Mucosa of descending colon (tissue), 3 donors: ENCODE results near the gene ACYP2. TPM values are rescaled to one million over a fixed set of nuclear protein-coding genes. Genes with fewer than 3 reads are reported as not detected.
A peak's percentile ranks its signal among the peaks of the same experiment; 100 is the strongest.

Experiments
- ATAC-seq: fragments of 200-7000 bp; cut with Tn5 transposase; one replicate; pipeline ENCODE4 v1.9.1; 2020; ENCODE audit warnings: mild to moderate bottlenecking, moderate library complexity
- DNase-seq, 3 donors: peaks; one replicate each; pipeline ENCODE4 v3.0.0-alpha.2; 2020
- H3K36me3 ChIP-seq: fragments of 200-600 bp; one replicate; pipeline ENCODE4 v1.8.0; 2021; ENCODE audit warnings: low read depth, mild to moderate bottlenecking
- H3K4me1 ChIP-seq: fragments of 200-600 bp; one replicate; pipeline ENCODE4 v1.8.0; 2021; ENCODE audit warnings: low read depth, mild to moderate bottlenecking
- H3K4me3 ChIP-seq: fragments of 200-600 bp; one replicate; pipeline ENCODE4 v1.8.0; 2021; ENCODE audit warnings: mild to moderate bottlenecking
- H3K9me3 ChIP-seq: fragments of 200-600 bp; one replicate; pipeline ENCODE4 v1.8.0; 2021; ENCODE audit warnings: mild to moderate bottlenecking
- intact Hi-C, 2 donors: fragments of 100-400 bp; cut with DNase I in 1 of 2; cut with micrococcal nuclease in 1 of 2; formaldehyde crosslinking; loops; one replicate each; pipeline versions ENCODE4 v1.11.0 to v1.11.1; 2022; cut with DNase I, micrococcal nuclease
- total RNA-seq, 3 donors: library from RNA; stranded (reverse); fragmentation: NEBNext Ultra II Directional in 2 of 3; extraction: Animal tissue kit (Norgen Biotek cat#: 25700) in 2 of 3; gene quantifications; one replicate each; pipeline versions ENCODE4 v1.2.1 to v1.2.4, GENCODE V29; 2021 to 2023
- TF ChIP-seq, protein P1 (sequence below): fragments of 200-600 bp; IDR thresholded peaks from one replicate; pipeline ENCODE4 v1.8.0; 2022; ENCODE audit warnings: antibody characterized with exemption, mild to moderate bottlenecking
- donor health status: DM: no; HTN: no; CAD: no; lungs with moderate emphysema.
- donor health status: DM: no; HTN: no; CAD: no.
- donor health status: DM: no; HTN: yes; CAD: no.

Gene ACYP2
- total RNA-seq, 3 donors from 2014 or later: 10.7 to 17.8 (median 13.8) TPM

DNA sequence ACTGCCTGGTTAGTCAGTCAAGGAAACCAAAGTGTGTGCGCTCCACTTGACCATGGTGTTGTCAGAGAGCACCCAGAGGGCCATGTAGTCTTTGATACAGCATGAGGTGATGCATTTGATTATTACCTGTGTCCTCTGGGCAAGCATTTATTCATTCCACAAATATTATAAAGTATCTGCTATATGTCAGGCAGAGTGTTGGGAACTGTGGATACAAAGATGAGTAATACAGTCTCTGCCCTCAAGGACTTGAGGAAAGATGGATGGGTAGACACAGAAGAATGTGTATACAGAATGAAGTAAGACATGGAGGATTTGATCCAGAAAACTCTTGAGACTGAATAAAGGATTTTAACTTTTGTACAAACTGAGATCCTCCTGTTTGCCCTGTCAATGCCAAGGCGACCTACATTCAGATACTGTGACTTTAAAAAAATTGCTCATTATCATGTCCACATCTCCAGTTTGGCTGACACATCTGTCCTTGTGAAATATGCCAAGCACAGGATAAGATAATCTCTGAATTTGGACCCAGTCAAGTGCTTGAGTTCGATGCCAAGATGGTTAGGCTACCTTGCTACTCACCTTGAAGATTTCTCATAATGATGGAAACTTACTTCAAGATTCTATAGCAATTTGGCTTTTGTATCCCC, 50.8 kb downstream of the ACYP2 start:
- DNase-seq (no peak), ATAC-seq (no peak)
- no peaks in the 10 kb centered on the region for H3K4me1 ChIP-seq
- H3K4me3 ChIP-seq: no peak overlapping the region
- TF ChIP-seq, protein P1, sequence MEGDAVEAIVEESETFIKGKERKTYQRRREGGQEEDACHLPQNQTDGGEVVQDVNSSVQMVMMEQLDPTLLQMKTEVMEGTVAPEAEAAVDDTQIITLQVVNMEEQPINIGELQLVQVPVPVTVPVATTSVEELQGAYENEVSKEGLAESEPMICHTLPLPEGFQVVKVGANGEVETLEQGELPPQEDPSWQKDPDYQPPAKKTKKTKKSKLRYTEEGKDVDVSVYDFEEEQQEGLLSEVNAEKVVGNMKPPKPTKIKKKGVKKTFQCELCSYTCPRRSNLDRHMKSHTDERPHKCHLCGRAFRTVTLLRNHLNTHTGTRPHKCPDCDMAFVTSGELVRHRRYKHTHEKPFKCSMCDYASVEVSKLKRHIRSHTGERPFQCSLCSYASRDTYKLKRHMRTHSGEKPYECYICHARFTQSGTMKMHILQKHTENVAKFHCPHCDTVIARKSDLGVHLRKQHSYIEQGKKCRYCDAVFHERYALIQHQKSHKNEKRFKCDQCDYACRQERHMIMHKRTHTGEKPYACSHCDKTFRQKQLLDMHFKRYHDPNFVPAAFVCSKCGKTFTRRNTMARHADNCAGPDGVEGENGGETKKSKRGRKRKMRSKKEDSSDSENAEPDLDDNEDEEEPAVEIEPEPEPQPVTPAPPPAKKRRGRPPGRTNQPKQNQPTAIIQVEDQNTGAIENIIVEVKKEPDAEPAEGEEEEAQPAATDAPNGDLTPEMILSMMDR: no peak
- H3K9me3 ChIP-seq: no peaks in the 10 kb centered on the region
- H3K36me3 ChIP-seq: no peaks in the 10 kb centered on the region
- intact Hi-C loops: no loop called here

- no peaks in the 10 kb centered on the region for H3K36me3 ChIP-seq
- intact Hi-C loops: no loop called here
- H3K9me3 ChIP-seq: no peaks in the 10 kb centered on the region
- DNase-seq (peak in 1 of 3 donors; percentile 25), ATAC-seq (no peak)
- TF ChIP-seq, protein P1: no peak
- H3K4me1 ChIP-seq: no peaks in the 10 kb centered on the region
- no peak overlapping the region for H3K4me3 ChIP-seq
These were observed 61.2 kb downstream of the ACYP2 start for GRCh38 chr2:54176577-54176976.

DNA sequence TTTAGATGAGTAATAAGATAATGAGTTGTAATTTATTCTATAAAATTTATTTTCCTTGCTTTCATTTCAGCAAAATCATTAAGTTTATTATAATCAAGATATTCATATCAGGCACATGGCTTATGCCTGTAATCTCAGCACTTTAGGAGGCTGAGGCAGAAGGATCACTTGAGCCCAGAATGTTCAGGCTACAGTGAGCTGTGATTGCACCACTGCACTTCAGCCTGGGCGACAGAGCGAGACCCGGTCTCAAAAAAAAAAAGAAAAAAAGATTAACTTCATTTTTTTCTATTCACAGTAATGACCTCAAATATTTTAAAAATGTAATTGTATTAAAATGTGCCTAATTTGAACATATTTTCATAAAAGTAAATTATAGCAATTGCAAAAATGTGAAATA, 67.9 kb downstream of the ACYP2 start:
- Histone ChIP-seq H3K4me1 (no peaks in the 10 kb centered on the region), H3K9me3 (no peaks in the 10 kb centered on the region), H3K4me3 (no peak overlapping the region), H3K36me3 (no peaks in the 10 kb centered on the region)
- ATAC-seq (no peak), DNase-seq (no peak)
- intact Hi-C loops: no loop called here
- TF ChIP-seq, protein P1: no peak

GRCh38 chr2:54183972-54184371, 68.6 kb downstream of the ACYP2 start:
- Histone ChIP-seq H3K9me3 (no peaks in the 10 kb centered on the region), H3K36me3 (no peaks in the 10 kb centered on the region), H3K4me3 (no peak overlapping the region), H3K4me1 (no peaks in the 10 kb centered on the region)
- ATAC-seq: no peak
- TF ChIP-seq, protein P1: no peak
- DNase-seq: no peak
- intact Hi-C loops: no loop called here

DNA sequence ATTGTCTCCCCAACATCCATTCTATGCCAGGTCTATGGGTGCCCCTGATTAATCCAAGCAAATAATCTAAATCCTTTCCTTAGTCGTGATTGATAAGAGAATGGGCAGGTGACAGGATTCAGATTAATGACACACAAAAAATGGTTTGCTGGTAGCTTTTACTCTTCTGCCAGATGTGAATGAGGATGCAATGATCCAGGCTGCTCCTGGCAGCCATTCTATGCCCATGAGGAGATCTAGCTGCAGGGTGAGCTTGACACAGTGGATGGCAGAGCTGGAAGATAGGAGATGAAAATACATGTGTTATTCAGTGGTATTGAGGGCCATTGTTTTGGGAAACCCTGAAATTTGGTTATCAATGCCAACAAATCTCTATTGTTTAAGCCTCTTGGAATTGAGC, 69.7 kb downstream of the ACYP2 start:
- Histone ChIP-seq H3K9me3 (no peaks in the 10 kb centered on the region), H3K4me1 (no peaks in the 10 kb centered on the region), H3K36me3 (no peaks in the 10 kb centered on the region), H3K4me3 (no peak overlapping the region)
- ATAC-seq: no peak
- intact Hi-C loops: no loop called here
- no peak for DNase-seq
- TF ChIP-seq, protein P1: no peak

- no peak for DNase-seq
- Histone ChIP-seq H3K4me1 (no peaks in the 10 kb centered on the region), H3K36me3 (no peaks in the 10 kb centered on the region), H3K9me3 (no peaks in the 10 kb centered on the region), H3K4me3 (no peak overlapping the region)
- intact Hi-C loops: no loop called here
- no peak for ATAC-seq
- TF ChIP-seq, protein P1: no peak
These were observed 71.9 kb downstream of the ACYP2 start for GRCh38 chr2:54187331-54187730.
